IPS-15b (cell line): ENCODE results near the gene AACS.
"Not testable (repeated sequence)": the region's sequence is repeated elsewhere in the genome, so short reads cannot be mapped to it uniquely, and the experiment has no call there.

Experiments
- H3K27me3 ChIP-seq: one replicate; pipeline ENCODE4 v1.6.1; 2013; ENCODE audit warnings: low read length; ENCODE audit not compliant: control insufficient read depth, insufficient read depth
- H3K36me3 ChIP-seq: one replicate; pipeline ENCODE4 v1.6.1; 2013; ENCODE audit warnings: low read length; ENCODE audit not compliant: control insufficient read depth, insufficient read depth
- H3K4me1 ChIP-seq: one replicate; pipeline ENCODE4 v1.6.1; 2013; ENCODE audit warnings: mild to moderate bottlenecking, low read length; ENCODE audit not compliant: control insufficient read depth, insufficient read depth
- H3K4me3 ChIP-seq: one replicate; pipeline ENCODE4 v1.5.1; 2013; ENCODE audit warnings: low read depth, low read length
- H3K9ac ChIP-seq: one replicate; pipeline ENCODE4 v1.6.1; 2013; ENCODE audit warnings: low read depth, mild to moderate bottlenecking, low read length
- H3K9me3 ChIP-seq: one replicate; pipeline ENCODE4 v1.6.1; 2013; ENCODE audit warnings: mild to moderate bottlenecking, low read length; ENCODE audit not compliant: control insufficient read depth, insufficient read depth

Gene AACS

DNA sequence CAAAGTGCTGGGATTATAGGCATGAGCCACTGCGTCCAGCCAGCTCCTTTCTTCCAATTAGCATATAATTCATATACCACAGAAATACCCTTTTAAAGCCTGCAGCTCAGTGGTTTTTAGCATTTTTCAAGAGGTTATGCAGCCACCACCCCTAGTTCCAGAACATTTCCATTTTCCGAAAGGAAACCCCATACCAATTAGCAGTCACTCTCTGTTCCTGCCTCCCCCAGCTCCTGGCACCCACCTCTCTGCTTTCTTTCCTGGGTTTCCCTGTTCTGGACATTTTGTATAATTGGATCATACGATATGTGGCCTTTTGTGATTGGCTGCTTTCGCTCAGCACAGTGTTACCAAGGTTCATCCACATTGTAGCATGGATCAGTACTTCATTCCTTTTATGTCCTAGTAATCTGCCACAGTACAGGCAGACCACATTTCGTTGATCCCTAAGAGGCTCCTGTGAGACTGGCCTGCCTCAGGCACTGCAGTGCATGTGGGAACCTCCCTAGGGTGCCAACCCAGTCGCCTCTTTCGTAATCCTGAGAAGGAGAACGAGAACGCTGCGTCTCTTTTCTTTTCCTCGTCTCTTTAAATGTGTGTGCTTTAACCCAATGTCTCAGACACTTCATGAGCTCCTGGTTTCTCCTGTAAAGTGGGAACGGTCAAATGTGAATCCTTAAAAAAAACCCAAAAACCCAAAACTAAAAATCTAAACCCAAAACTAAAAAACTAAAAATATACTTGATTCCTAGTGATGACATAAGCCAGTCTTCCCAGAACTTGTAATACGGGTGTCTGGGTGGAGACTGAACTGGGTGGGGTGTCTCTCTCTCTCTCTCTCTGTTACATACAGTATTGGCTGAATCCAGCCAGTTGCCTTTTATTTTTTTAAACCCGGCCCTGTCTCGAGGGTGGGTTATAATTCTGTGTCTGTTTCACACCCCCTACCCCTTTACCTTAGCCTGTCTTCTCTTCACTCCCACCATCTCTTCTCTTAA is 14.7 kb downstream of the AACS start:
- no peaks in the 10 kb centered on the region for H3K9me3 ChIP-seq
- no peaks in the 10 kb centered on the region for H3K27me3 ChIP-seq
- no peak overlapping the region for H3K4me3 ChIP-seq
- no peaks in the 10 kb centered on the region for H3K4me1 ChIP-seq
- peaks cover 41% of the 10 kb centered on the region for H3K36me3 ChIP-seq
- H3K9ac ChIP-seq = no peak overlapping the region

DNA sequence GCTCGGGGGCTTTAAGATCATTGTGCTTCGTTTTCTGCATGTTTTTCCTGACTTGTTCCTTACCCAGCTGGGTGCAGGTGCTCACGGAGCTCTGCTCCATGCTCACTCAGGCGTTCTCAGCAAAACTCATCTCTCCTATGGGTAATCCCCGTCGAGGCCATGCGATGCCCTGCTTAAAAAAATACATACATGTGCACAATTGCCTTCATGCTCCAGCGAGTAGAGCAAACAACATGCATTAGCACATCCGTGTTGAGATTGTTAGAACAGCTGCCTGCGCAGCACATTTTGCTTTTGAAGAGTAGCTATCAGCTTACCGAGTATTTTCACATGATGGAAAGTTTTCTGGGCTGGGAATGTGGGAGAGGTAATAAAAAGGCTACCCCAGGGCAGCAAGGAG is 16.2 kb downstream of the AACS start:
- H3K36me3 ChIP-seq = peaks cover 43% of the 10 kb centered on the region
- H3K4me3 ChIP-seq = no peak overlapping the region
- no peaks in the 10 kb centered on the region for H3K9me3 ChIP-seq
- no peaks in the 10 kb centered on the region for H3K27me3 ChIP-seq
- H3K9ac ChIP-seq = no peak overlapping the region
- H3K4me1 ChIP-seq = no peaks in the 10 kb centered on the region

DNA sequence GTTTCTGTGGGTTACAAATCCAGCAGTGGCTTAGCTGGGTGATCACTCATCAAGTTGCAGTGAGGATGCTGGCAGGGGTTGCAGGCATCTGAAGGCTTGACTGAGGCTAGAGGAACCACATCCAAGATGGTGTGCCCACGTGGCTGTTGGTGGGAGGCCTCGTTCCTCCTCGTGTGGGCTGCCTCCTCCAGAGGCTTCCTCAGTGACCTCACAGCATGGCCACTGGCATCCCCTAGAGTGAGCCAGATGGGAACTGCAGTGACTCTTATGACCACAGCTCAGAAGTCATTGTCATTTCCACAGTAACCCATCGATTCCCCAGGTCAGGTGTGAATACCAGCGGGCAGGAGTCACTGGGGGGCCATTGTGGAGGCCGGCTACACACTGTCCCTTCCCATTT is 17.8 kb downstream of the AACS start:
- Histone ChIP-seq H3K36me3 (peaks cover 46% of the 10 kb centered on the region), H3K4me1 (no peaks in the 10 kb centered on the region), H3K9ac (no peak overlapping the region), H3K9me3 (no peaks in the 10 kb centered on the region), H3K27me3 (no peaks in the 10 kb centered on the region), H3K4me3 (no peak overlapping the region)

DNA sequence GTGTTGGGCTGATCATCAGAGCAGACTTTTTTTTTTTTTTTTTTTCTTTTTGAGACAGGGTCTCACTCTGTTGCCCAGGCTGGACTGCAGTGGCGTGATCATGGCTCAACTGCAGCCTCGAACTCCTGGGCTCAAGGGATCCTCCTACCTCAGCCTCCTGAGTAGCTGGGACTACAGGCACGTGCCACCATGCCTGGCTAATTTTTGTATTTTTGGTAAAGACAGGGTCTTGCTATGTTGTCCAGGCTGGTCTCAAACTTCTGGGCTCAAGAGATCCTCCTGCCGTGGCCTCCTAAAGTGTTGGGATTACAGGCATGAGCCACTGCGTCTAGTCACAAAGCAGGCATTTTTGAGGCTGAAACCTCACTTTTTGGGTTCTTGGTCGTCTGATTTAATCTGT is 23.0 kb downstream of the AACS start:
- not testable (repeated sequence) for H3K9me3 ChIP-seq, H3K27me3 ChIP-seq, H3K4me1 ChIP-seq, H3K4me3 ChIP-seq, H3K9ac ChIP-seq
- peaks cover 60% of the 10 kb centered on the region for H3K36me3 ChIP-seq

DNA sequence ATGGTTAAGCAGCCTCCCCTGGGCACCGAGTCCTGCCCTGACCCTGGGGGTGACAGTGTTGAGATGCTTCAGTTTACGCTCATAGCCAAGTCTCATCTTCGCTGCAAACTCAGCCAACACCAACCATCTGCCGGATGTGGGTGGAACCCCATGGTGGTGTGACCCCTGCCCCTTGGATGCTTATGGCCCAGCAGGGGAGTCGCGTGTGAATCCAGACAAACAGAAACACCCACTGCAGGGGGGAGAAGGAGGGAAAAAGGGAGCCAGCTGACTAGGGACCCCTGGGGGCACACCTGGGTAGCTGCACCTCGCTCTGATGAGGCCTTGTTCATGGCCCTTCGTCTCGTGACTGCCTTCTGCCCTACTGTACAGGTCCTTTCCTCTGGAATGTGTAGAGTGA is 23.8 kb downstream of the AACS start:
- Histone ChIP-seq H3K9ac (no peak overlapping the region), H3K4me3 (no peak overlapping the region), H3K4me1 (no peaks in the 10 kb centered on the region), H3K9me3 (no peaks in the 10 kb centered on the region), H3K36me3 (peaks cover 59% of the 10 kb centered on the region), H3K27me3 (no peaks in the 10 kb centered on the region)

DNA sequence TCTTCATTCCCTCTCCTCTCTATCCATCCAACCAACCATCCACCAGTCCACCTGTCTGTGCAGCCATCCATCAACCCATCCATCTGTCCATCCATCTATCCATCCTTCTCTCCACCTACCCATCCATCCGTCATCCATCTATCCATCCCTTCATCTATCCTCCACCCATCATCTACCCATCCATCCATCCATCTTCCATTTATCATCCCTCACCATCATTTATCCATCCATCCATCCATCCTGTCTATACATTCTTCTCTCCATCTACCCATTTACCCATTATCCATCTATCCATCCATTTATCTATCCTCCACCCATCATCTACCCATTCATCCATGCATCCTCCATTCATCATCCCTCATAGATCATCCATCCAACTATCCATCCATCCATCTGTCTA is 24.4 kb downstream of the AACS start:
- Histone ChIP-seq H3K9me3 (no peaks in the 10 kb centered on the region), H3K9ac (no peak overlapping the region), H3K27me3 (no peaks in the 10 kb centered on the region), H3K4me1 (no peaks in the 10 kb centered on the region), H3K36me3 (peaks cover 60% of the 10 kb centered on the region), H3K4me3 (no peak overlapping the region)

DNA sequence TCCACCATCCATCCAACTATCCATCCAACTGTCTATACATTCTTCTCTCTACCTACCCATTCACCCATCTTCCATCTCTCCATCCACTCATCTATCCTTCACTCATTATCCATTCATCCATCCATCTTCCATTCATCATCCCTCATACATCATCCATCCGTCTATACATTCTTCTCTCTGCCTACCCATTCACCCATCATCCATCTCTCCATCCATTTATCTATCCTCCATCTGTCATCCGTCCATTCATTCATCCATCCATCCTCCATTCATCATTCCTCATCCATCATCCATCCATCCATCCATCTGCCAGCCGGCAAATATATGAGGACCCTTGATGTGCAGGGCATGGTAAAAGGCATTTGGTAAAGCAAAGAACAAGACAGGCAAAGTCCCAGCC is 25.2 kb downstream of the AACS start:
- H3K4me1 ChIP-seq = no peaks in the 10 kb centered on the region
- no peaks in the 10 kb centered on the region for H3K27me3 ChIP-seq
- H3K9ac ChIP-seq = no peak overlapping the region
- no peak overlapping the region for H3K4me3 ChIP-seq
- peaks cover 54% of the 10 kb centered on the region for H3K36me3 ChIP-seq
- no peaks in the 10 kb centered on the region for H3K9me3 ChIP-seq

DNA sequence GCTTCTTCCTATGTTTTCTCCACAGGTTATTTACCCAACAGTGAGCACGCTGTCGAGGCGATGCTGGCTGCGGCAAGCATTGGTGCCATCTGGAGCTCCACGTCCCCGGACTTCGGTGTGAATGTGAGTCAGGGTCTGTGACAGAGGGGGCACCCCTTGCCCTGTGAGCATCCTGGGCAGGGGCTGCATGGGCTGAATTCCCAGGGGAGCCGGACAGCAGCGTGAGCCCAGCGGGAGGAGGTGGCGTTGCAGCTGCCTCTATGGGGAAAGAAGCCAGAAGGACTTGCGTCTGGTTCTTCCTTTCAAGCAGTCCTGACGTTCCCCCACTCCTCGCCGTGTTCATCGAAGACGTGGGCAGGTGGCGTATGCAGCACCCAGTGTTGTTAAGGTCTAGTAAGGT is 26.2 kb downstream of the AACS start:
- H3K4me1 ChIP-seq = no peaks in the 10 kb centered on the region
- no peaks in the 10 kb centered on the region for H3K27me3 ChIP-seq
- no peak overlapping the region for H3K9ac ChIP-seq
- H3K4me3 ChIP-seq = no peak overlapping the region
- peaks cover 48% of the 10 kb centered on the region for H3K36me3 ChIP-seq
- no peaks in the 10 kb centered on the region for H3K9me3 ChIP-seq

DNA sequence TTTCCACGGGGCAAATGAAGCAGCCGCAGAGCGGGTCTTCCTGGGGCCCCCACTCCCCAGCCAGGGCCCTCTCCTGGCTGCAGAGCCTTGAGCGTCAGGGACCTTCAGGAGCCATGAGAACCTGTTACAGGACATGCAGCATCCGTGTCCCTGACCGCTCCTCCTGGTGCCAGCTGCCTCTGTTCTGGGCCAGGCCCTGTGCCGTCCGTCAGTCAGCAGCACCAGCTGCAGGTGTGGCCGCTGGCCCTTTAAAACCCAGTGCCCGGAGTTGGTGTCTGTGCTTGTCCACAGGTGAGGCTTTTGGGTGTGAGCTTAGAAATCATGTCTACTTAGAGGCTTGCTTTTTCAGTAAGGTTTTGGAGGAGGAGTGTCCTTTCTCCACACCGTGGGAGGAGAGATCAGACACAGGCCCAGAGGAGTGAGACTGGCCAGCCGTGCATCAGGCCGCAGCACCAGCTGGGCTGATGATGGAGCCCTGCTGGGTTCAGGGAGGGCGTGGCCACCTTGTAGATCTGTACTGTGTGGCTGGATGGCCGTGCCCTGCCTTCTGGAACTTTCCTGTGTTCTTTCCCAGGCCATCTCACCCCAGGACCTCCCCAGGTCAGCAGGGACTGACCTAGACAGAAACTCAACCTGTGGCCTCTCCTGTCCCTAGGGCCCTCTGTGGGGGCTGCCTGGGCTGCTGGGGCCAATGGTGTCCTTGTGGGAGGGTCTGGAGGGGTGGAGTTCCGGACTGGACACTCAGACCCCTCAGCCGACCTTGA is 27.1 kb downstream of the AACS start:
- Histone ChIP-seq H3K9me3 (no peaks in the 10 kb centered on the region), H3K27me3 (no peaks in the 10 kb centered on the region), H3K9ac (no peak overlapping the region), H3K4me3 (no peak overlapping the region), H3K4me1 (no peaks in the 10 kb centered on the region), H3K36me3 (peaks cover 43% of the 10 kb centered on the region)

DNA sequence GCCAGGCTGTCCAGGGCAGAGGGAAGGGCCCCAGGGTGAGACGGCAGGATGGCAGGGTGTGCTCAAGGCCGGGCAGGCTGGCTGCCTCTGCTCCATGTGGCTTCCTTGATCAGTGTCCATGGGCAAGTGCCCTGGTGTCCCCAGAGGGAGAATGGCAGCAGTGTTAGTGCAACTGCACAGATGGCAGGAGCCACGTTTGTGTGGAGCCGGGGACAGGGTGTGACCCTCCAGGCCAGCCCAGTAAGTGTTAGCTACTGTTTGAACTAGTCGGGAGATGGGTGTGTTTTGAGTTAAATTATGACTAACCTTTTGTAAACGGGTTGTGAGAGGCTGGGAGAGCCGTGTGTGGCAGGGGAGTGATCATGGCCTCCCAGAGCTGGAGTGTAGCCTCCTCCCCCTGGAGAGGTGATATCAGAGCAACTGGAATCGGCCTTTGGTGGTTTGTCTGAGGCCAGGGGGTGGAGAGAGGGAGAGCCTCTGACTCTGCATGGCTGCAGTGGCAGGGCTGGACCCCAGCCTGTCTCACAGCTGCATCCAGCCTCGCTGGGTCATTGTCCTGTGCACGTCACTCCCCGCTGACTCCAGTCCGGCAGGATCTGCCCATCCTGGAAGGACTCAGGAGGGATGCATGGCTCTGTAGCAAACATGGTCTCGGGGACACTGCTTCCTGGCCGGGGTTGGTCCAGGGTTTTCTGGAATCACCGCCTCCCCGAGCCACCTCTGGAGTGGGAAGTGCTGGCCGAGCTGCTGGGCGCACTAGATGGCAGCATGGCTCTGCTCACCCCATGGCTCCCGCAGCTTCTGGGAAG is 27.8 kb downstream of the AACS start:
- H3K36me3 ChIP-seq = peaks cover 38% of the 10 kb centered on the region
- H3K9ac ChIP-seq = no peak overlapping the region

DNA sequence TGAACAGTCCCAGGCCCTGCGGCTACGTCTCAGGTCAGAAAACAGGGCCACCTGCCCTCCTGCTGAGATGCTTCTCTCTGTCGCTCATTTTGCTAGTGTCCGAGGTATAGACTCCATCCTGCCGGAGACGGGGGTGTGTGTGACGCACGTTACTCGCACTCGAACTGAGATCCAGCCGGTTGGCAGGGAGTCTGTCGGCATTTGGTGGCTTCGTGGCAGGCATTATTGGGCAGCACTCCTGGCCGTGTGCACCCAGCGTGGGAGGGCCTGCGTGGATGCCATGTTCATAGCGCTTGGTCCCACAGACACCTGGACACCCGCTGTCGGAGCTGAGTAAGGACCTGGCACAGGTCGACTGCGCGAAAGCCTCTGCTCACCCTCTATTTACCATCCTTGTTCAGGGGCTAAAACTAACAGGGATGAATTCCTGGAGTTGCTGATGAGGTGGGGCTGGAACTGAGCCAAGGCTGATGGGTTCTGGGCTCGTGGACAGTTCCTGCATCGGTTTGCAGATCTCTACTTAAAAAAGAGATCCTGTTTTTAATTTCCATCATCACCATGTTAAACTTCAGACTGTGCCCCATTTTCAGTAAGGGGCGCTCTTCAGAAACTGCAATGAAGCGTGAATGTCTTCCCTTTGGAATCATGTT is 28.6 kb downstream of the AACS start:
- H3K9ac ChIP-seq = no peak overlapping the region
- H3K4me3 ChIP-seq = no peak overlapping the region
- H3K9me3 ChIP-seq = no peaks in the 10 kb centered on the region
- H3K4me1 ChIP-seq = no peaks in the 10 kb centered on the region
- H3K27me3 ChIP-seq = no peaks in the 10 kb centered on the region
- H3K36me3 ChIP-seq = peaks cover 38% of the 10 kb centered on the region

More for the DNA sequence above, 27.8 kb downstream of the AACS start:
- Histone ChIP-seq H3K4me1 (no peaks in the 10 kb centered on the region), H3K27me3 (no peaks in the 10 kb centered on the region), H3K9me3 (no peaks in the 10 kb centered on the region), H3K4me3 (no peak overlapping the region)
